ENCODE data around the gene HIPK2.
"Not testable (repeated sequence)": the region's sequence is repeated elsewhere in the genome, so short reads cannot be mapped to it uniquely, and the experiment has no call there.

The HIPK2 gene

GRCh38 chr7:139671967-139672366 is 105.8 kb downstream of the HIPK2 start:
- no peak for DNase-seq (ENCODE audit: low read depth)

DNA sequence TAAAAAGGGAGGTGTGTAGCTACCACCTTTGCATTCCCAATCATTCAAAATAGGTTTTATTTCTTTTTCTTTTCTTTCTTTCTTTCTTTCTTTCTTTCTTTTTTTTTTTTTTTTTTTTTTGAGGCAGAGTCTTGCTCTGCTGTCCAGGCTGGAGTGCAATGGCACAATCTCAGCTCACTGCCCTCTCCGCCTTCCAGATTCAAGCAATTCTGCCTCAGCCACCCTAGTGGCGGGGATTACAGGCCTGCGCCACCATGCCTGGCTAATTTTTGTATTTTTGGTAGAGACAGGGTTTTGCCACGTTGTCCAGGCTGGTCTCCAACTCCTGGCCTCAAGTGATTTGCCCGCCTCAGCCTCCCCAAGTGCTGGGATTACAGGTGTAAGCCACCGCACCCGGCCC is 107.1 kb downstream of the HIPK2 start:
- not testable (repeated sequence) for DNase-seq (ENCODE audit: low read depth)

- no peak for DNase-seq (ENCODE audit: low read depth)
Measured at GRCh38 chr7:139669106-139670061, 108.4 kb downstream of the HIPK2 start.

GRCh38 chr7:139667377-139667776 is 110.4 kb downstream of the HIPK2 start:
- DNase-seq (ENCODE audit: low read depth), result no peak

DNA sequence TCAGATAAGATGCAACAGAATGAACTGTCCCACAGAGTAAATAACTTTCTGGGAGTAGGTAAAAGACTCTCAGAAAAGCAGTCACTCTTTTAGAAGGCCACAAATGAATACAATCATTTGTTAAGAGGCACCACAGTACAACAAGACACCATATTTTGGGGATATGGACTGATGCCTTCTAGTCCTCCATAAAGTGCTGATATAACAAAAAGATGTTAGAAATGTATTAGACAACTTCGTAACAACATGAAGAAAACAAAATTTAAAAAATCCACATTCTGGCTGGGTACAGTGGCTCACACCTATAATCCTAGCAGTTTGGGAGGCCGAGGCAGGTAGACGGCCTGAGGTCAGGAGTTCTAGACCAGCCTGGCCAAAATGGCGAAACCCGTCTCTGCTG is 111.3 kb downstream of the HIPK2 start:
- DNase-seq (ENCODE audit: low read depth), result no peak

DNA sequence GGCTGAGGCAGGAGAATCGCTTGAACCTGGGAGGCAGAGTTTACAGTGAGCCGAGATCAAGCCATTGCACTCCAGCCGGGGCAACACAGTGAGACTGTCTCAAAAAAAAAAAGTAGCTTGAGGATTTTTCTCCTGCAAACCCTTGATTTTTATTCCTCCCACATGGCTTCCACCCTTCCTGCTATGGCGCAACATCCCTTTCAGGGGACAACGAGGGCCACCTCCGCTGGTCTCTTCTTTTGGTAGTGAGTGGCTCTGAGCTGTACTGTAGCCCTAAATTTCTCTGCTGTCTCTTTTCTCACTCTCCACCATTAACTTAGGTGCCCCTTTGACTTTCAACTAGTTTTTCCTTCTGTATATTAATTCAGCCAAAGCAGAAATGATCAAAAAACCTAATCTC is 113.4 kb downstream of the HIPK2 start:
- DNase-seq (ENCODE audit: low read depth), result no peak

DNA sequence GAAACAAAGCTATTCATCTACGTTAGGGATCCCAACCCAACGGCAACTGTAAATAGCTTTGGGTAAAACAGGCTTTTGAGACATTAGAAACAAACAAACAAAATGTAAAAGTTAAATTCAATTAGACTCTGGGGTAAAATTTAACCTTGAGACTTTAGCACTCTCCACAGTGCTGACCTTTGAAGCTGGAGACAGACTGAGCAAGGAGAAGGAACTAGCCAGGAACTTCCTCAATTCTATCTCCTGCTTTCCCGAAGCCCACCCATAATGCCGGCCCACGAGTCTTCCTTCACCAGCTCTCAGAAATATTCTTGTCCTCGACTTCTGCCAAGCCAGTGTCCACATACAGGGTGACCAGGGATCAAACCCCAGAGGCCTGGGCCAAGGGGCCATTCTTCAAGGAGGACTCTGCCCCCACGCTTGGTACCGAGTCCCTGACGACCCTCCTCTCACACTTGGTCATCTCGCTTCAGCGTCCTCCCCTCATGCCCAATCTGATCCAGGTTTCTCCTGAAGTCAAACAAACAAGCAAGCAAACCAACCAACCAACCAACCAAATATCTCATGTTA is 114.1 kb downstream of the HIPK2 start:
- no peak for DNase-seq (ENCODE audit: low read depth)

- no peak for DNase-seq (ENCODE audit: low read depth)
Measured at GRCh38 chr7:139661903-139662302, 115.9 kb downstream of the HIPK2 start.

DNA sequence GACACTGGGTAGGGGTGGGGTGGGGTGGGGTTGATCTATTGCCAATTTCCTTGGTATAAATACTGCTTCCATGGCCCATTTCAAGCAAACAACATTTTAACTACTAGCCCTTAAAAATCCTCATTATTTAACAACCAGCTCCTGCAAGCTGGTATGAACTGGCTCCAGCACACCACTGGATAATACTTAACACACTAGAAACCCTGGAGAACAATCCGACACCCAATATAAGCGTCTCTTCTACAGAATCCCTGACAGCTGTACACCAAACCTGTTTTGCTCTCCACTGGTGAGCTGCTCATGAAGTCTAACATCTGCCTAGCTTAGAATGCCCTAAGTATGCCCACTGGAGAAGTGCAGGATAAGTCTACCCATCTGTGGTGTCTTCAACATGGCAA is 116.8 kb downstream of the HIPK2 start:
- DNase-seq (ENCODE audit: low read depth), result no peak

DNA sequence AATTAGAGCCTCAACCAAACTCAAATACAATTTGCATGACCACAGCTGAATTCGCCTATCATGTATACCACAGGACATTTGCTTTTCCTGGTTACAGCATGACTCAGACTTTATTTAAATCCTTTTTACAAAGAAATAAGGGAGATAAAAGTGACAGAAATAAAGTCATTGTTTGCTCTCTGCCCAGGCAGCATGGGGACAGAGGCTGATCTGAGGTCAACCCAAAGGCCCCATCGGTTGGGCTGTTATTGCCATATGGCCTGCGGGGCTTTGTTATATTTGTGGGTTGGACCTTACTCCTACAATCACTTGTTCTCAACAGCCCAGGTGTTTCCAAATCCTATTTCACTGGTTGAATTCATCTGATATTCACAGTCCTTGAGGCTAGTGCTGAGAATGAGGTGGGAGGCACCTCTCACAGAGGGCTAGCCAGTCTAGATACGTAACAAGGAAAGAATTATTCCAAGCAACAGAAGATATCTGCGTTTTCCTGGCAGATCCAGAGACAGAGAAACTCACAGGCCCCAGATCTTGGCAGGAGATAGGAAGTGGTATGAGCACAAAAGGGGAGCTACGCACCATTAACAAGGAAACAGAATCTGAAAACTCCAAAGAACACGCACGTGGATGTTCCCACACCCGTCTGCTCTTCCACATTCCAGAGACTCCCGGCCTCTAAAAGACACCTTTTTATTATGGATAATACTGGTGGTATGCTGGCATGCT is 117.3 kb downstream of the HIPK2 start:
- DNase-seq (ENCODE audit: low read depth), result no peak

DNA sequence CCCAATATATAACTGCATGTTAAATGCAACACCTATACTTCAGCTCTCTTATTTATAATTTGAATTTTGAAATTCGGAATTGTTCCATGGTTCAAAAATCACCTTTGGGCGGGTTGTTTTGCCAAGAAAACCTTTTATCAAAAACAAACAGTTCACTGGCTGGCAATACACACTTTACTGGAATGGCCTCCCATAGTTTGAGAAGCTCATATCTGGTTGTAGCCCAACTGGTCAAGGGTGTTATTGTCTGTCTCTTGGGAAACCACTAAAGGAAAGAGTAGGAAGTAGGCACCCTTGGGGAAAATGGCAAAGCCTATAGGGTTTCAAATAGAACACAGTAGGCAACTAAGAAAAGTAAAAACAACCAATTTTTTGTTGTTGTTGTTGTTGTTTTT is 117.9 kb downstream of the HIPK2 start:
- no peak for DNase-seq (ENCODE audit: low read depth)

DNA sequence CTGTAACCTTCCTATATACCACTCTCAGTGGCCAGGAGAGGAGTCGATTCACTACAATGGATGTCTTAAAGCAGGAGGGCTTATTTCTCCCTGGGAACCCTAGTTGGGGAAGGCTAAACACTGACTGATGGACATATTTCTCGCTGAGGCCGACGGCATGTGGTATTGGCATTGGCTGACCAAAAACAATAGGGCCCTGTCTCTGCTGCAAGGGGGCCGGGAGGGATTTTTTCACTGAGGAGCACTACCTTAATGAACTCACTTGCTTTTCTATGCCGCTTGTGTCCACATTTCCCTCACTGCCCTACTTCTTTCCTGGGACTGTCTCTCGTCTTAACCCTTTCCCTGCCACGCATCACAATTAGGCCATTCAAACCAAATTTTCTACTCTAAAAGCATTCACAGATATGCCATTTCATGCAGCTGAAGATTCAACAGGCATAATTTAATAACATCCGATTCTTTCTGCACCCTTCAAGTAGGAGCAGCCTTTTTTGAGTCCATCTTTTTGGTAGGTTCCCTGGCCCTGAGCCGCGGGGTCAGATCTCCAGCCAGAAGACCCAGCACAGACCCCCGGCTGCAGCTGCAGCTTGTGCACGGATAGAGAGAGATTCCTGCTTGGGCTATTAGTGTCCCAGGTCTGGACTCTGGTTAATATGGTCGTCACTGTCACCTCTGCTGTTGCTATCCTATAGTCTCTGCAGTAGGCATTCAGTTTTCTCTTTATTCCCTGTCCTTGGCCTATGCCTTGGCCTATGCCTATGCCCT is 118.7 kb downstream of the HIPK2 start:
- DNase-seq (ENCODE audit: low read depth), result no peak

GRCh38 chr7:139658296-139658695 is 119.5 kb downstream of the HIPK2 start:
- no peak for DNase-seq (ENCODE audit: low read depth)

- no peak for DNase-seq (ENCODE audit: low read depth)
Measured at GRCh38 chr7:139657725-139658124, 120.1 kb downstream of the HIPK2 start.

- no peak for DNase-seq (ENCODE audit: low read depth)
Measured at GRCh38 chr7:139656387-139656786, 121.4 kb downstream of the HIPK2 start.

DNA sequence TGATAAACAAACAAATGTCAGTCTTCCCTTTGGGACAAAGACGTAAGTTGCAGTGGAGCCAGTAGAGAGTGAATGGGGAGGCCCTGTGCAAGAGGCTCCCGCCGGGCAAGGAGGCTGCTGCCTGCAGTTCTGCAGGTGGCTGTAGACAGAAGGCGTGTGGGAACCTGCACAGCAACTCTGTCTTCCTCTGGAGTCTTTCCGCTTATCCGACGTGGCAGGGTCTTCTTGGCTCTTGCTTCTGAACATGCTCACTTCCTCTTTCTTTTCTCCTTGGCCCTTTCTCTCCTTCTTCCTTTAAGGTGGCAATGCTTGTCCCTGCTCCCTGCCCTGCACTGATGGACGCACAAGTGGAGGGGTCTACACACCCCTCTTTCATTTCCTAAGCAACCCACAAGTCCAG is 122.5 kb downstream of the HIPK2 start:
- no peak for DNase-seq (ENCODE audit: low read depth)

- no peak for DNase-seq (ENCODE audit: low read depth)
Measured at GRCh38 chr7:139654276-139655181, 123.3 kb downstream of the HIPK2 start.

- DNase-seq (ENCODE audit: low read depth), result no peak
Measured at GRCh38 chr7:139651914-139652313, 125.9 kb downstream of the HIPK2 start.

DNA sequence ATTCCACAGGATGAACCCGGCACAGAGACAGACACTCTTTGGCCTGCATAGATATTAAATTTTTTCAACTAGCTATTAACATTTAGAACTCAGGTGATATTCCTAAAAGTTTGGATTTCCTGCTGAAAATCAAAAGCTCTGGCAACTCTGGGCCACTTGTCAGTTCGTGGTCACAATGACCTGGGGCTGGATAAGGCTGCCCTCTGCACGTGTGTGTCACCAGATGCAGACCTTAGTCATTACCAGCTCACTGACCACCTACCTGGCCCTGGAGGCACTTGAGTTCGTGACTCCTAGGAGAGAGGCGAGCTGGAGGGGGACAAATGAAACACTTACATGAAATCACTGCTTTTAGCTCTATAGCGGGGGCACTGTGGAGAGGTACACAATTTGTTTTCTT is 126.5 kb downstream of the HIPK2 start:
- no peak for DNase-seq (ENCODE audit: low read depth)

DNA sequence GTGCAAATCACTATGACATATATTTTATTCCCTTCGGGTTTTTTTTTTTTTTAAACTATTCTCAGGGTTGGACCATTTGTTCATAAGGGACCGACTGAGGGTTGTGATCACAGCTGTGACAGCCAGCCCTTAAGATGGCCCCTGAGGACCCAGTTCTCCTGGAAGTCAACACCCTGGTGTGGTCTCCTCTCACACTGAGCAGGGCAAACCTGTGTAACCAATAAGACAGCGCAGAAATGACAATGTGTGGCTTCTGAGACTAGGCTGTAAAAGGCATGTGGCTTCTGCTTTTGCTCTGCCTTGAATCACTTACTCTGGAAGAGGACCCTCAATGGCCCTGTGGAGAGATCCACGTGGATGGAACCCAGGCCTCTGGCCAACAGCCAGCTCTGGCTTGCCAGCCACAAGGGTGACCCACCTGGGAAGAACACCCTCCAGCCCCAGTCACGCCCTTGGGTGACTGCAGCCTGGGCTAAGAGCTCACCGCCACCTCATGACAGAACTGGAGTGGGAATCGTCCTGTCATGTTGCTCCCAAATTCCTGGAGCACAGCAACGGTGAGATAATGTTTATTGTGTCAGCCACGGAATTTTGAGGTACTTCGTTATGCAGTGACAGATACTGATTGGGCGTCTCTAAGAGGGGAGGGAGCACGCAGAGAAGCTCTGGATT is 127.2 kb downstream of the HIPK2 start:
- no peak for DNase-seq (ENCODE audit: low read depth)

All from CMK (cell line).